GM23338 (cell line): Measurements from ENCODE around the gene F2. TPM values are rescaled to one million over a fixed set of nuclear protein-coding genes. Genes with fewer than 3 reads are reported as not detected.

Experiments
- ATAC-seq: fragments of 200-7000 bp; cut with Tn5 transposase; 3 replicates; pipeline ENCODE4 v1.9.1; 2020
- DNase-seq: peaks from one replicate; pipeline ENCODE4 v3.0.0-alpha.2; 2015; ENCODE audit warnings: low spot score
- H2AFZ ChIP-seq: fragments of 200-600 bp; sonication (generic); 2 replicates; pipeline ENCODE4 v1.8.0; 2016; ENCODE audit warnings: antibody characterized with exemption, mild to moderate bottlenecking, moderate library complexity
- H3F3A ChIP-seq: fragments of 200-600 bp; sonication (generic); replicated peaks from 2 replicates; pipeline ENCODE4 v1.8.0; 2017; ENCODE audit warnings: antibody characterized with exemption, mixed run types, low read depth
- H3K27ac ChIP-seq: fragments of 200-600 bp; sonication (generic); 2 replicates; pipeline ENCODE4 v1.6.1; 2016; ENCODE audit warnings: low read depth
- H3K27me3 ChIP-seq: fragments of 200-600 bp; sonication (generic); 2 replicates; pipeline ENCODE4 v1.8.0; 2016; ENCODE audit warnings: mild to moderate bottlenecking, mixed run types, moderate library complexity; ENCODE audit not compliant: insufficient read depth
- H3K36me3 ChIP-seq: fragments of 200-600 bp; sonication (generic); 2 replicates; pipeline ENCODE4 v1.8.0; 2016; ENCODE audit warnings: mild to moderate bottlenecking; ENCODE audit not compliant: insufficient read depth
- H3K4me1 ChIP-seq: fragments of 200-600 bp; sonication (generic); 2 replicates; pipeline ENCODE4 v1.8.0; 2016; ENCODE audit warnings: mild to moderate bottlenecking, moderate library complexity; ENCODE audit not compliant: insufficient read depth
- H3K4me2 ChIP-seq: fragments of 200-600 bp; sonication (generic); 2 replicates; pipeline ENCODE4 v1.7.1; 2017; ENCODE audit warnings: mixed run types
- H3K4me3 ChIP-seq: fragments of 200-600 bp; sonication (generic); 2 replicates; pipeline ENCODE4 v1.6.1; 2016; ENCODE audit warnings: mixed run types
- H3K79me2 ChIP-seq: fragments of 200-600 bp; sonication (generic); replicated peaks from 2 replicates; pipeline ENCODE4 v1.8.0; 2017; ENCODE audit warnings: mild to moderate bottlenecking; ENCODE audit not compliant: insufficient read depth
- H3K9me2 ChIP-seq: fragments of 200-600 bp; sonication (generic); 2 replicates; pipeline ENCODE4 v1.8.0; 2017; ENCODE audit not compliant: insufficient read depth
- H4K20me1 ChIP-seq: fragments of 200-600 bp; sonication (generic); replicated peaks from 2 replicates; pipeline ENCODE4 v1.8.0; 2017; ENCODE audit warnings: mild to moderate bottlenecking; ENCODE audit not compliant: insufficient read depth
- H3K27ac Mint-ChIP-seq: 2 replicates; pipeline ENCODE4 v1.8.0; 2020; ENCODE audit warnings: inconsistent platforms, mild to moderate bottlenecking, moderate library complexity, mixed read lengths
- H3K27me3 Mint-ChIP-seq: 3 replicates; pipeline ENCODE4 v1.8.0; 2022; ENCODE audit warnings: low read depth, mild to moderate bottlenecking, moderate library complexity, mixed read lengths, inconsistent platforms; ENCODE audit not compliant: insufficient read depth, poor library complexity
- H3K36me3 Mint-ChIP-seq: 3 replicates; pipeline ENCODE4 v1.8.0; 2021; ENCODE audit warnings: low read depth, mild to moderate bottlenecking, inconsistent platforms, moderate library complexity, mixed read lengths
- H3K4me1 Mint-ChIP-seq: 3 replicates; pipeline ENCODE4 v1.8.0; 2020; ENCODE audit warnings: mild to moderate bottlenecking, inconsistent platforms, mixed read lengths
- H3K4me3 Mint-ChIP-seq: 3 replicates; pipeline ENCODE4 v1.8.0; 2021; ENCODE audit warnings: moderate library complexity, mild to moderate bottlenecking, inconsistent platforms, mixed read lengths
- H3K9me3 Mint-ChIP-seq: 3 replicates; pipeline ENCODE4 v1.8.0; 2020; ENCODE audit warnings: moderate library complexity, mild to moderate bottlenecking, inconsistent platforms, mixed read lengths
- CREB1 ChIP-seq: fragments of 250-450 bp; sonication (Bioruptor Pico); IDR thresholded peaks from 2 replicates; pipeline ENCODE4 v1.5.0; 2020; ENCODE audit warnings: low read depth, mild to moderate bottlenecking, moderate library complexity
- JUNB ChIP-seq: IDR thresholded peaks from one replicate; pipeline ENCODE4 v1.6.1; 2016; ENCODE audit warnings: antibody characterized with exemption; ENCODE audit not compliant: unreplicated experiment
- STAT1 ChIP-seq: IDR thresholded peaks from one replicate; pipeline ENCODE4 v1.6.1; 2016; ENCODE audit warnings: antibody characterized with exemption; ENCODE audit not compliant: unreplicated experiment
- ZNF331 ChIP-seq: fragments of 250-450 bp; sonication (Bioruptor Pico); IDR thresholded peaks from 2 replicates; pipeline ENCODE4 v1.5.0; 2020; ENCODE audit warnings: low read depth, mild to moderate bottlenecking, moderate library complexity
- polyA plus RNA-seq: library from polyadenylated mRNA; unstranded; fragments of >200 nt; fragmentation: Nextera tagmentation; extraction: Ambion mirVana; gene quantifications from 2 replicates; pipeline ENCODE4 v1.2.1, GENCODE V29; 2016
- total RNA-seq: library from RNA; depleted of rRNA; stranded (reverse); fragments of >200 nt; shearing (Covaris generic); gene quantifications from 2 replicates; pipeline ENCODE4 v1.2.3, GENCODE V29; 2014
- TF ChIP-seq, protein P1 (sequence below), 2 experiments: fragments of 200-600 bp in 1 of 2; sonication (generic) in 1 of 2; conservative IDR thresholded peaks; 2 replicates each; pipeline versions ENCODE4 v1.5.1 to v1.6.1; 2016 to 2017; ENCODE audit warnings: antibody characterized with exemption in 2 of 2, low read depth in 2 of 2, mild to moderate bottlenecking in 2 of 2, moderate library complexity in 1 of 2
- TF ChIP-seq, protein P2 (sequence below): fragments of 250-450 bp; sonication (Bioruptor Pico); IDR thresholded peaks from 2 replicates; pipeline ENCODE4 v1.5.0; 2020; ENCODE audit warnings: mild to moderate bottlenecking, moderate library complexity

Gene F2
- total and polyA plus RNA-seq, 2 experiments from 2014 or later, result 0.21 TPM; not detected in 1

DNA sequence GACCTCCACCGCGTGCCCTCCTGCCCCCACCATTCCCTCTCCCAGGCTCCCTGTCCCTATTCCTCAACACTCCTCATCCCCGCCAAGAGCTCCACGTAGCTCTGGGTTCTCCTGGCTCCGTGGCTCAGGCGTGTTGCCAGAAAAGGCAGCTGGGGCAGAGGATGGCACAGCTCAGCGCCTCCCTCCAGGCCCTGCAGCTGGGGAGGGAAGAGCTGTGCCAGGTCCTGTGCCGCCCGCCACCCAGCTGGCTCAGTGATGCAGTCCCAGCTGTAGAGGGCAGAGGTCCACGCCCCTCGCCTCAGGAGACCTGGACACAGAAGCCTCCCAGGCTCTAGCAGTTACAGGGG is 22.8 kb upstream of the F2 start:
- Histone ChIP-seq H3K4me2 (no peak overlapping the region), H3K79me2 (peaks cover 14% of the 10 kb centered on the region), H3K4me1 (0 out of 2 replicates have a peak, but pooled peaks cover 4% of the 10 kb centered on the region), H3K4me3 (no peak overlapping the region), H2AFZ (no peak overlapping the region), H4K20me1 (no peaks in the 10 kb centered on the region), H3F3A (no peaks in the 10 kb centered on the region), H3K27ac (no peak overlapping the region), H3K9me2 (no peaks in the 10 kb centered on the region), H3K36me3 (no peaks in the 10 kb centered on the region), H3K27me3 (no peaks in the 10 kb centered on the region)
- H3K9me3 Mint-ChIP-seq, result no peaks in the 10 kb centered on the region
- peaks cover 14% of the 10 kb centered on the region; the same call in 2 of the 3 replicates for H3K4me1 Mint-ChIP-seq
- TF ChIP-seq, protein P1, sequence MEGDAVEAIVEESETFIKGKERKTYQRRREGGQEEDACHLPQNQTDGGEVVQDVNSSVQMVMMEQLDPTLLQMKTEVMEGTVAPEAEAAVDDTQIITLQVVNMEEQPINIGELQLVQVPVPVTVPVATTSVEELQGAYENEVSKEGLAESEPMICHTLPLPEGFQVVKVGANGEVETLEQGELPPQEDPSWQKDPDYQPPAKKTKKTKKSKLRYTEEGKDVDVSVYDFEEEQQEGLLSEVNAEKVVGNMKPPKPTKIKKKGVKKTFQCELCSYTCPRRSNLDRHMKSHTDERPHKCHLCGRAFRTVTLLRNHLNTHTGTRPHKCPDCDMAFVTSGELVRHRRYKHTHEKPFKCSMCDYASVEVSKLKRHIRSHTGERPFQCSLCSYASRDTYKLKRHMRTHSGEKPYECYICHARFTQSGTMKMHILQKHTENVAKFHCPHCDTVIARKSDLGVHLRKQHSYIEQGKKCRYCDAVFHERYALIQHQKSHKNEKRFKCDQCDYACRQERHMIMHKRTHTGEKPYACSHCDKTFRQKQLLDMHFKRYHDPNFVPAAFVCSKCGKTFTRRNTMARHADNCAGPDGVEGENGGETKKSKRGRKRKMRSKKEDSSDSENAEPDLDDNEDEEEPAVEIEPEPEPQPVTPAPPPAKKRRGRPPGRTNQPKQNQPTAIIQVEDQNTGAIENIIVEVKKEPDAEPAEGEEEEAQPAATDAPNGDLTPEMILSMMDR (conservative IDR thresholded peaks at IDR 0.05; ENCODE audit: low read depth in 2 of 2), result no peak
- TF ChIP-seq, protein P2, sequence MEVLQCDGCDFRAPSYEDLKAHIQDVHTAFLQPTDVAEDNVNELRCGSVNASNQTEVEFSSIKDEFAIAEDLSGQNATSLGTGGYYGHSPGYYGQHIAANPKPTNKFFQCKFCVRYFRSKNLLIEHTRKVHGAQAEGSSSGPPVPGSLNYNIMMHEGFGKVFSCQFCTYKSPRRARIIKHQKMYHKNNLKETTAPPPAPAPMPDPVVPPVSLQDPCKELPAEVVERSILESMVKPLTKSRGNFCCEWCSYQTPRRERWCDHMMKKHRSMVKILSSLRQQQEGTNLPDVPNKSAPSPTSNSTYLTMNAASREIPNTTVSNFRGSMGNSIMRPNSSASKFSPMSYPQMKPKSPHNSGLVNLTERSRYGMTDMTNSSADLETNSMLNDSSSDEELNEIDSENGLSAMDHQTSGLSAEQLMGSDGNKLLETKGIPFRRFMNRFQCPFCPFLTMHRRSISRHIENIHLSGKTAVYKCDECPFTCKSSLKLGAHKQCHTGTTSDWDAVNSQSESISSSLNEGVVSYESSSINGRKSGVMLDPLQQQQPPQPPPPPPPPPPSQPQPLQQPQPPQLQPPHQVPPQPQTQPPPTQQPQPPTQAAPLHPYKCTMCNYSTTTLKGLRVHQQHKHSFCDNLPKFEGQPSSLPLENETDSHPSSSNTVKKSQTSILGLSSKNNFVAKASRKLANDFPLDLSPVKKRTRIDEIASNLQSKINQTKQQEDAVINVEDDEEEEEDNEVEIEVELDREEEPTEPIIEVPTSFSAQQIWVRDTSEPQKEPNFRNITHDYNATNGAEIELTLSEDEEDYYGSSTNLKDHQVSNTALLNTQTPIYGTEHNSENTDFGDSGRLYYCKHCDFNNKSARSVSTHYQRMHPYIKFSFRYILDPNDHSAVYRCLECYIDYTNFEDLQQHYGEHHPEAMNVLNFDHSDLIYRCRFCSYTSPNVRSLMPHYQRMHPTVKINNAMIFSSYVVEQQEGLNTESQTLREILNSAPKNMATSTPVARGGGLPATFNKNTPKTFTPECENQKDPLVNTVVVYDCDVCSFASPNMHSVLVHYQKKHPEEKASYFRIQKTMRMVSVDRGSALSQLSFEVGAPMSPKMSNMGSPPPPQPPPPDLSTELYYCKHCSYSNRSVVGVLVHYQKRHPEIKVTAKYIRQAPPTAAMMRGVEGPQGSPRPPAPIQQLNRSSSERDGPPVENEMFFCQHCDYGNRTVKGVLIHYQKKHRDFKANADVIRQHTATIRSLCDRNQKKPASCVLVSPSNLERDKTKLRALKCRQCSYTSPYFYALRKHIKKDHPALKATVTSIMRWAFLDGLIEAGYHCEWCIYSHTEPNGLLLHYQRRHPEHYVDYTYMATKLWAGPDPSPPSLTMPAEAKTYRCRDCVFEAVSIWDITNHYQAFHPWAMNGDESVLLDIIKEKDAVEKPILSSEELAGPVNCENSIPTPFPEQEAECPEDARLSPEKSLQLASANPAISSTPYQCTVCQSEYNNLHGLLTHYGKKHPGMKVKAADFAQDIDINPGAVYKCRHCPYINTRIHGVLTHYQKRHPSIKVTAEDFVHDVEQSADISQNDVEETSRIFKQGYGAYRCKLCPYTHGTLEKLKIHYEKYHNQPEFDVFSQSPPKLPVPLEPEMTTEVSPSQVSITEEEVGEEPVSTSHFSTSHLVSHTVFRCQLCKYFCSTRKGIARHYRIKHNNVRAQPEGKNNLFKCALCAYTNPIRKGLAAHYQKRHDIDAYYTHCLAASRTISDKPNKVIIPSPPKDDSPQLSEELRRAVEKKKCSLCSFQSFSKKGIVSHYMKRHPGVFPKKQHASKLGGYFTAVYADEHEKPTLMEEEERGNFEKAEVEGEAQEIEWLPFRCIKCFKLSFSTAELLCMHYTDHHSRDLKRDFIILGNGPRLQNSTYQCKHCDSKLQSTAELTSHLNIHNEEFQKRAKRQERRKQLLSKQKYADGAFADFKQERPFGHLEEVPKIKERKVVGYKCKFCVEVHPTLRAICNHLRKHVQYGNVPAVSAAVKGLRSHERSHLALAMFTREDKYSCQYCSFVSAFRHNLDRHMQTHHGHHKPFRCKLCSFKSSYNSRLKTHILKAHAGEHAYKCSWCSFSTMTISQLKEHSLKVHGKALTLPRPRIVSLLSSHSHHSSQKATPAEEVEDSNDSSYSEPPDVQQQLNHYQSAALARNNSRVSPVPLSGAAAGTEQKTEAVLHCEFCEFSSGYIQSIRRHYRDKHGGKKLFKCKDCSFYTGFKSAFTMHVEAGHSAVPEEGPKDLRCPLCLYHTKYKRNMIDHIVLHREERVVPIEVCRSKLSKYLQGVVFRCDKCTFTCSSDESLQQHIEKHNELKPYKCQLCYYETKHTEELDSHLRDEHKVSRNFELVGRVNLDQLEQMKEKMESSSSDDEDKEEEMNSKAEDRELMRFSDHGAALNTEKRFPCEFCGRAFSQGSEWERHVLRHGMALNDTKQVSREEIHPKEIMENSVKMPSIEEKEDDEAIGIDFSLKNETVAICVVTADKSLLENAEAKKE (CRISPR knock-in tag), result no peak
- TF ChIP-seq ZNF331, result no peak
- no peak overlapping the region for H3K27ac Mint-ChIP-seq
- peaks cover 12% of the 10 kb centered on the region for H3K27me3 Mint-ChIP-seq
- no peak overlapping the region for H3K4me3 Mint-ChIP-seq
- no peak for ATAC-seq
- DNase-seq, result no peak
- peaks cover 5% of the 10 kb centered on the region; the same call in 1 of the 3 replicates for H3K36me3 Mint-ChIP-seq

DNA sequence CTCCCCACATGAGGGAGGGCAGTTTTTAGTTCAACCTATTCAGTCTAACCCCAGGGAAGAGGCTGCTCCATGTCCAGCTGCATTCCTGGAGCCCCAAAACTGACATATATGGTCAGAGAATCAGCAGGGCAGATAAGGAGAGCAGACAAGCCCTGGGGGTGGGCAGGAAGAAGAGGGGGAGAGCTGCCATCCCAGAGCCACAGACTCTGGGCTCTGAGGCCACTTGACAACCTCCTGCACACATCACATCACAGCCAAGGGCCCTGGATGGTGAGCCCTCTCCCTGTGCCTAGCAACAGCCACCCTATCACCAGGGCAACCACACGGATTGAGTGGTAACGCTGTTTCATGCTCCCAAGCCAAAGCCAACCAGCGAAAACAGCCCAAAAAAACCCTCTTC is 21.7 kb upstream of the F2 start:
- H4K20me1 ChIP-seq, result no peaks in the 10 kb centered on the region
- peaks cover 7% of the 10 kb centered on the region for H3K36me3 ChIP-seq
- H3K79me2 ChIP-seq, result peaks cover 26% of the 10 kb centered on the region
- H3K27ac Mint-ChIP-seq, result no peak overlapping the region
- no peaks in the 10 kb centered on the region for H3K9me2 ChIP-seq
- peaks cover 19% of the 10 kb centered on the region for H3K4me1 Mint-ChIP-seq
- ATAC-seq, result no peak
- no peak overlapping the region for H3K4me3 ChIP-seq
- no peak overlapping the region for H3K4me2 ChIP-seq
- H3K9me3 Mint-ChIP-seq, result no peaks in the 10 kb centered on the region
- H3F3A ChIP-seq, result no peaks in the 10 kb centered on the region
- H2AFZ ChIP-seq, result no peak overlapping the region
- 0 out of 2 replicates have a peak, but pooled peaks cover 4% of the 10 kb centered on the region for H3K4me1 ChIP-seq
- no peak for DNase-seq
- H3K27ac ChIP-seq, result no peak overlapping the region; the same call in 1 of the 2 replicates
- H3K27me3 ChIP-seq, result no peaks in the 10 kb centered on the region
- H3K4me3 Mint-ChIP-seq, result no peak overlapping the region
- peaks cover 13% of the 10 kb centered on the region for H3K36me3 Mint-ChIP-seq
- H3K27me3 Mint-ChIP-seq, result peaks cover 12% of the 10 kb centered on the region
- TF ChIP-seq STAT1 (no peak), CREB1 (CRISPR knock-in tag) (no peak), JUNB (no peak)
- TF ChIP-seq, protein P1 (conservative IDR thresholded peaks at IDR 0.05; ENCODE audit: low read depth in 2 of 2), result no peak
